OCI-LY3 (cell line): Measurements from ENCODE around the gene PRKX.
"Not testable (repeated sequence)": the region's sequence is repeated elsewhere in the genome, so short reads cannot be mapped to it uniquely, and the experiment has no call there.

Experiments used
- H2AFZ ChIP-seq: fragments of 200-600, 300-600 bp; shearing (Covaris generic); 2 replicates; pipeline ENCODE4 v1.6.0; 2014; ENCODE audit warnings: antibody characterized with exemption, low read depth, low read length
- H3K27ac ChIP-seq: fragments of 200-600, 300-600 bp; sonication (generic); 2 replicates; pipeline ENCODE4 v1.5.1; 2014; ENCODE audit warnings: mild to moderate bottlenecking, low read length, moderate library complexity, mixed read lengths
- H3K27me3 ChIP-seq: fragments of 200-600, 300-600 bp; sonication (generic); 2 replicates; pipeline ENCODE4 v1.6.1; 2014; ENCODE audit warnings: low read depth, low read length, mixed read lengths
- H3K36me3 ChIP-seq: fragments of 200-600, 300-600 bp; sonication (generic); replicated peaks from 2 replicates; pipeline ENCODE3; 2014; ENCODE audit warnings: low read depth, low read length, mixed read lengths
- H3K4me1 ChIP-seq: fragments of 300-600, 200-600 bp; sonication (generic); 2 replicates; pipeline ENCODE4 v1.6.1; 2014; ENCODE audit warnings: low read length, mixed read lengths
- H3K4me2 ChIP-seq: fragments of 200-600, 300-600 bp; sonication (generic); 2 replicates; pipeline ENCODE4 v1.6.1; 2014; ENCODE audit warnings: low read length, mixed read lengths
- H3K4me3 ChIP-seq: fragments of 300-600, 200-600 bp; sonication (generic); 2 replicates; pipeline ENCODE4 v1.5.1; 2014; ENCODE audit warnings: antibody characterized with exemption, mild to moderate bottlenecking, low read length, moderate library complexity
- H3K79me2 ChIP-seq: fragments of 300-600, 200-600 bp; shearing (Covaris generic); 2 replicates; pipeline ENCODE4 v1.6.1; 2014; ENCODE audit warnings: mild to moderate bottlenecking, low read length, mixed read lengths
- H3K9ac ChIP-seq: fragments of 300-600, 200-600 bp; shearing (Covaris generic); 2 replicates; pipeline ENCODE4 v1.6.0; 2014; ENCODE audit warnings: mild to moderate bottlenecking, low read length, moderate library complexity
- H3K9me3 ChIP-seq: fragments of 200-600, 300-600 bp; shearing (Covaris generic); 2 replicates; pipeline ENCODE4 v1.6.1; 2014; ENCODE audit warnings: low read length, mixed read lengths; ENCODE audit not compliant: insufficient read depth
- H4K20me1 ChIP-seq: fragments of 200-600, 300-600 bp; sonication (generic); 2 replicates; pipeline ENCODE4 v1.6.1; 2016; ENCODE audit warnings: low read length, mixed read lengths; ENCODE audit not compliant: insufficient read depth
- CTCF ChIP-seq: fragments of 200-600, 300-600 bp; sonication (generic); IDR thresholded peaks from 2 replicates; pipeline ENCODE4 v1.5.1; 2014; ENCODE audit warnings: antibody characterized with exemption, low read length, low read depth
- EZH2phosphoT487 ChIP-seq: fragments of 200-600 bp; shearing (Covaris generic); IDR thresholded peaks from 2 replicates; pipeline ENCODE4 v1.6.1; 2018; ENCODE audit warnings: antibody characterized with exemption, mixed run types, low read depth

The PRKX gene

GRCh38 chrX:3712051-3712869 is 1.2 kb downstream of the PRKX start:
- Histone ChIP-seq H3K27ac (no peak overlapping the region), H2AFZ (peak overlapping the region; percentile 15; the same call in 1 of the 2 replicates), H3K4me3 (peak overlapping the region; percentile 97), H3K9ac (peak overlapping the region; percentile 69), H3K79me2 (peaks cover 35% of the 10 kb centered on the region), H4K20me1 (peaks cover 6% of the 10 kb centered on the region; the same call in 1 of the 2 replicates), H3K36me3 (no peaks in the 10 kb centered on the region), H3K4me1 (peaks cover 7% of the 10 kb centered on the region; the same call in 1 of the 2 replicates), H3K27me3 (no peaks in the 10 kb centered on the region), H3K4me2 (peak overlapping the region; percentile 99), H3K9me3 (no peaks in the 10 kb centered on the region)
- TF ChIP-seq EZH2phosphoT487 (no peak), CTCF (no peak)

- H2AFZ ChIP-seq, result no peak overlapping the region
- H3K4me1 ChIP-seq, result peaks cover 7% of the 10 kb centered on the region; the same call in 1 of the 2 replicates
- TF ChIP-seq CTCF (no peak), EZH2phosphoT487 (no peak)
- H3K36me3 ChIP-seq, result no peaks in the 10 kb centered on the region
- H3K4me2 ChIP-seq, result peak overlapping the region; percentile 99
- H3K4me3 ChIP-seq, result peak overlapping the region; percentile 97
- H3K9ac ChIP-seq, result peak overlapping the region; percentile 69
- H4K20me1 ChIP-seq, result peaks cover 6% of the 10 kb centered on the region; the same call in 1 of the 2 replicates
- no peaks in the 10 kb centered on the region for H3K27me3 ChIP-seq
- no peaks in the 10 kb centered on the region for H3K9me3 ChIP-seq
- H3K79me2 ChIP-seq, result peaks cover 40% of the 10 kb centered on the region
- no peak overlapping the region for H3K27ac ChIP-seq
Measured at GRCh38 chrX:3711331-3711917, 2.0 kb downstream of the PRKX start.

- not testable (repeated sequence) for H3K9me3 ChIP-seq, H3K4me1 ChIP-seq, H3K9ac ChIP-seq, H3K27ac ChIP-seq, H3K27me3 ChIP-seq, H3K4me3 ChIP-seq, H2AFZ ChIP-seq, H3K36me3 ChIP-seq, H3K4me2 ChIP-seq
- Histone ChIP-seq H4K20me1 (peaks cover 11% of the 10 kb centered on the region), H3K79me2 (peaks cover 52% of the 10 kb centered on the region)
Measured at GRCh38 chrX:3707673-3708274, 5.7 kb downstream of the PRKX start.

- H3K27me3 ChIP-seq, result no peaks in the 10 kb centered on the region
- H3K79me2 ChIP-seq, result peaks cover 42% of the 10 kb centered on the region
- H3K4me2 ChIP-seq, result no peak overlapping the region
- peaks cover 5% of the 10 kb centered on the region; the same call in 1 of the 2 replicates for H3K4me1 ChIP-seq
- no peak for TF ChIP-seq EZH2phosphoT487
- TF ChIP-seq CTCF, result no peak
- peaks cover 10% of the 10 kb centered on the region for H4K20me1 ChIP-seq
- no peak overlapping the region for H3K4me3 ChIP-seq
- no peak overlapping the region for H3K27ac ChIP-seq
- H3K36me3 ChIP-seq, result no peaks in the 10 kb centered on the region
- H3K9ac ChIP-seq, result no peak overlapping the region
- H2AFZ ChIP-seq, result no peak overlapping the region
- H3K9me3 ChIP-seq, result no peaks in the 10 kb centered on the region
Measured at GRCh38 chrX:3706481-3706880, 7.0 kb downstream of the PRKX start.

- H3K36me3 ChIP-seq, result not testable (repeated sequence)
- peaks cover 11% of the 10 kb centered on the region for H3K4me1 ChIP-seq
Measured at GRCh38 chrX:3703251-3703650, 10.2 kb downstream of the PRKX start.

GRCh38 chrX:3702095-3702494 is 11.4 kb downstream of the PRKX start:
- not testable (repeated sequence) for H4K20me1 ChIP-seq, H3K27ac ChIP-seq, H3K9ac ChIP-seq, H3K27me3 ChIP-seq, H3K9me3 ChIP-seq, H2AFZ ChIP-seq, H3K4me3 ChIP-seq, H3K36me3 ChIP-seq, H3K4me2 ChIP-seq
- Histone ChIP-seq H3K79me2 (peaks cover 52% of the 10 kb centered on the region), H3K4me1 (peaks cover 11% of the 10 kb centered on the region)

More at GRCh38 chrX:3703251-3703650, 10.2 kb downstream of the PRKX start:
- not testable (repeated sequence) for H3K4me2 ChIP-seq, H2AFZ ChIP-seq, H3K9me3 ChIP-seq, H4K20me1 ChIP-seq, H3K4me3 ChIP-seq, H3K27ac ChIP-seq, H3K27me3 ChIP-seq, H3K9ac ChIP-seq
- H3K79me2 ChIP-seq, result peaks cover 49% of the 10 kb centered on the region
